Middle frontal gyrus (tissue), 1 donor: Measurements from ENCODE around the gene HSPBAP1.
"Not testable (repeated sequence)": the region's sequence is repeated elsewhere in the genome, so short reads cannot be mapped to it uniquely, and the experiment has no call there.

Source experiments
- DNase-seq: peaks from one replicate; pipeline ENCODE4 v3.0.0-alpha.2; 2015; ENCODE audit warnings: low spot score; ENCODE audit errors: extremely low spot score

HSPBAP1 gene

DNA sequence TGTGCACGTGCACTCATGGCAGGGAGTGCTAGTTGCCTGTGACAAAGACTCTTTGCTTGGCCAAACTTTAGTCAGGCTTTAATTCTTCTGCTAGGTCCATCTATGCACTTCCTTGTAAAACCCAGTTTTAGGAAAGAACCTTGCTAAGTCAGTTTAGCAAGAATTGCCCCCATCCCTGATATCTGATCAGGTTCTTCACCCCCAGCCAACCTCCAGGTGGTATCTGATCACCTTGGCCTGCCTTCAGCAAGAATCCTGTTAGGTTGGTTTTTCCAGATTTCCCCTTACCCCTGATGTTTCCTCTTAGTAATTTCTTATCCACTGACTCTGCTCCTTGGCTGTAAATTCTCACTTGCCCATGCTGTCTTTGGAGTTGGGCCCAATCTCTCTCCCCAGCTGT, 8.4 kb downstream of the HSPBAP1 start:
- DNase-seq = no peak

DNA sequence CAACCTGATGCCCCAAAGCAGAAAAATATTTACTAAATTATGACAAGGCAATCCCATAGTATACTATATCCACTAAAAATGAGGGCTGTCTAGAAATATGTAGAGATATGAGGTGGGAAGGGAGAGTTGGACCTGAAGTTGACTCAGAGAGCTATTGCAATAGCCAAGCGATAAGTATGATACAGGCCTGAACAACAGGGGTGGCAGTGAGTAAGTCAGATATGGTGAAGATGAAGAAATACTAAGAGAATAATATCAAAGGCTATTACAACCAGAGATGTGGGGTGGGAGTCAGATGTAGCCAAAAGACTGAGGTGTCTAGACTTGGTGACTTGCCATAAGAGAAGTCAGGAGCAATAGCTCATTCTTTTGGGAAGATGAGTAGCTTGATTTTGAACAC, 9.2 kb downstream of the HSPBAP1 start:
- DNase-seq = no peak

DNA sequence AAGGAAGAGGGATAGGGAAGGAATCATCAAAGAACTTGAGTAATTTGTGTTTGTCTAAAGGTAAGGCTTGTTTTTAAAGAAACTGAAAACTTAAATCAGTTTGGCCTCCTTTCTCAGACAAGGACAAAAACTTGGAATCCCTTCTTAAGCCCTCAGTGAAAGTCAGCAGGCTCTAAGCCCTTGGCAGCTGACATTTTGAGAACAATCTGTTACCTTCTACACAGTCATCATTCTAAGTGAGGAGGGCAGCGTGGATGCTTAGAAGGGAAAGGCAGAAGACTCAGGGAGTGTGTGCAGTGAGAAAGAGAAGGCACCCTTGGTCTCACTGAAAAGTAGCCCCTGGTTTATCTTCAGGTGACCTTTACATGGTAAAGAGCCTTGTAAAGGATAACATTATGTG, 10.8 kb downstream of the HSPBAP1 start:
- no peak for DNase-seq

DNA sequence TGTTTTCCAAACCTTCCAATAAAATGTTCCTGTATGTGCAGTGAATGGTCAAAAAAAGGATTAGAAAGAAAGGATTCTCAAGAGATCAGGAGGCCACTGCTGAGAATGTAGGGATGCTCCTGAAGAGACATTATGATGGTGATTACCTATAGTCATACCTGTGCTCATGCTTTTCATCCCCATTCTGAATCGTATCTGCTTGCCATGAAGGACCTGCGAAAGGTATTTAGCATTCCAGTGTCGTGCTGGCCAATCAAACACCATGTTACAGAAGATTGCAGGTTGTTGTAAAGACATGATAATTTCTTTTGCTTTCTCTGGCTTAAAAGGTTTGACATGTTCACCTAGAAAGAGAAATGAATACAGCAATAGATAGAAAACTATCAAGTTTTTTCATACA, 16.1 kb downstream of the HSPBAP1 start:
- no peak for DNase-seq

DNA sequence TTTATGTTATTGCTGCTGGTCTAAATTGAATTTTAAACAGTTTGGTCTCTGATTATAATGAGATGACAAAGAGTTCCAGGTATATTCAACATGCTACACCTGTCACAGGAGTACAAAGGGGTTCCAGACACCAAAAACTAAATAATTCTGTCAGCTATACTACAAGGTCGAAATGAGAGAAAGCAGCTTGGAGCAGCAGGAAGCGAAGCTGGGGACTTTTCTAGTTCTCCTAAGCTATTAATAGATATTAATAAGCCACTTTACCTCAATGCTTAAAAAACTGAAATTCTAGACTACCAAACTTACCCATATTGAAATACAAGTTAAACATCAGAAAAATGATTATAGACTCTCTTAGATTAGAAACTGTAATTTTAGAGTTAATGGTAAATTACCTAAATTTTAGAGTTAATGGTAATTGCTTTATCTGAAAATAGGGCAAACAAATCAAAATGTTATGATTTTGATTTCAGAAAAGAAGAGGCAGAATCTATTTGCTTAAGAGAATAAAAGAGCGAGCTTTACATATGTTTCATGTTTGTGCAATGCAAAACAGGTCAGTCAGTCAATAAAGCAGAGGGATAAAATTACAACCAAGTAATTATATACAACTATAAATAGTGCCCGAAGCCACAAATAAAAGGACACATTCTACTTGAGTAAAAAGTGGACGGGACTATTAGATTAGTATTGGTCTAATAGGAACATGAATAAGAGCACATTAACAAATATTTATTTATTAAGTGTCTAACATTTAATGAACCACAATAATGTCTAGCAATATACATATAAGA, 16.8 kb downstream of the HSPBAP1 start:
- DNase-seq = no peak

DNA sequence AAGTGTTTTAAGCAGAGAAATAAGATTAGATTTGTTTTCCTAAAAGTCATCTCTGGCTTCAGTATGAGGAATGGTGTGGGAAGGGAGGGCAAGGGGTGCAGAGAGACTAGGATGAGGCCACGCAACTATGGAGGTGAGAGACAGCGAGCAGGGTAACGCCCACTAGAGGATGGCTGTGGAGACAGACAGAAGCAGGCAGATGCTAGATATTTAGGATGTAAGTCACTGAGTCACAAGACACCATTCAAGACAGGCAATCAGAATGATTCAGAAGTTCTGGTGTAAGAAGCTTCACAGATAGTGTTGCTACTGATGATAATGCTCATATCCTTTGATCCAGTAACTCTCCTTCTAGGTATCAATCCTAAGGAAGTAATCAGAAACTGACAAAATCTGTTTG, 19.1 kb downstream of the HSPBAP1 start:
- DNase-seq = no peak

DNA sequence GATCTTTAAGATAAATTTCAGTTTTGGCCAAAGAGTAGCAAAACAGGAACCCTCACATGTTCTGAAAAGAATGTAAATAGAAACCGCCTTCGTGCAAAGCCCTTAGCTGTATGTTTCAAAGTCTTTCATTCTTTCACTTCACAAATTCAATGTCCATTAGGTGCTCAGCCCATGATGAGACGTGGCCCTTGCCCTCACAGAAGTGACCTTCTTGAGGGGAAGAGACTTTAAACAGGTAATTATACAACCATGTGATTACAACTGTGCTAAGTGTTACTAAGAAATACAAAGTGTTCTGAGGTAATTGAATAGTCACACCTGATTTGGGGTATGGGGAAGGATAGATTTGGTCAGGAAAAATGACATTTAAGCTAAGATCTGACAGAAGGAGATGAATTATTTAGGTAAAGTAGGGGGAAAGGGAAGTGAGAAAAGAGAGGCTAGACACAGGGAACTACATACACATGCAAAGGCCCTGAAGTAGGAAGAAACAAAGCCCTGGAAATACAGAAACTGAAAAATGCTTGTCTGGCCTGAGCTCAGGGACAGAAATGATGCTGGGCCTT, 19.6 kb downstream of the HSPBAP1 start:
- no peak for DNase-seq

DNA sequence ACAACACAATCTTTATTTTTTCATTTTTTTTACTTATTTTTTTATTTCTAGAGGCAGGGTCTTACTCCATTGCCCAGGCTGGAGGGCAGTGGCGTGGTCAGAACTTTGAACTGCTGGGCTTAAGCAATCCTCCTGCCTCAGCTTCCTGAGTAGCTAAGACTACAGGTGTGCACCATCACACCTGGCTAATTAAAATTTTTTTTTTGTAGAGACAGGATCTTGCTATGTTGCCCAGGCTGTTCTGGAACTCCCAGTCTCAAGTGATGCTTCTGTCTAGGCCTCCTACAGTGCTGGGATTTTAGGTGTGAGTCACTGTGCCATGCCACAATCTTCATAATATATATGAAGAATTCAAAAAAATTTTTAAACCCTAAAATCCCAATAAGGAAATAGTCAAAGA, 20.8 kb downstream of the HSPBAP1 start:
- no peak for DNase-seq

DNA sequence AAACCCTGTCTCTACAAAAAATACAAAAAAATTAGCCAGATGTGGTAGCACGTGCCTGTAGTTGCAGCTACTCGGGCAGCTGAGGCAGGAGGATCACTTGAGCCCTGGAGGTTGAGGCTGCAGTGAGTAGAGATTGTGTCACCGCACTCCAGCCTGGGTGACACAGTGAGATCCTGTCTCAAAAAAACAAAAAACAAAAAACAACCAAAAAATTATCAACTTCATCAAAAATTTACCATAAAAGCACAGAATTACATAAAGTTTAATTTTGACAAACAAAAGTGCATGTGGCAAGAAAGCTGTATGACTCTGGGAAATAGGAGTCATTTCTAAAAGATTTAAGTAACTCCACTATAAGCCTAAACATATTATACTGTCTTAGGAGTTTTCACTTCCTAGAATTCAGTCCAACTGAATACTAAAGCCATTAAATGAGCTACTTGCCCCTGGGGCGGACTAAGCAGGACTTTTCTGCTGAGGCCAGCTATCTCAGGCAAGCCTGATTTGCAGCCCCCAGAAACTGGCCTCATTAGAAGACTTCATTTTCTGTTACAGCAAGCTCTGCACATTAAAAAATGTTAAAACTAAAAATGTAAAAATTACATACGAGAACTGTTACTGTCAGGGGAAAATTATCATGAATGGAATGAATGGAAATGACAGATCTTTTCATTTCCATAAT, 23.0 kb downstream of the HSPBAP1 start:
- no peak for DNase-seq

DNA sequence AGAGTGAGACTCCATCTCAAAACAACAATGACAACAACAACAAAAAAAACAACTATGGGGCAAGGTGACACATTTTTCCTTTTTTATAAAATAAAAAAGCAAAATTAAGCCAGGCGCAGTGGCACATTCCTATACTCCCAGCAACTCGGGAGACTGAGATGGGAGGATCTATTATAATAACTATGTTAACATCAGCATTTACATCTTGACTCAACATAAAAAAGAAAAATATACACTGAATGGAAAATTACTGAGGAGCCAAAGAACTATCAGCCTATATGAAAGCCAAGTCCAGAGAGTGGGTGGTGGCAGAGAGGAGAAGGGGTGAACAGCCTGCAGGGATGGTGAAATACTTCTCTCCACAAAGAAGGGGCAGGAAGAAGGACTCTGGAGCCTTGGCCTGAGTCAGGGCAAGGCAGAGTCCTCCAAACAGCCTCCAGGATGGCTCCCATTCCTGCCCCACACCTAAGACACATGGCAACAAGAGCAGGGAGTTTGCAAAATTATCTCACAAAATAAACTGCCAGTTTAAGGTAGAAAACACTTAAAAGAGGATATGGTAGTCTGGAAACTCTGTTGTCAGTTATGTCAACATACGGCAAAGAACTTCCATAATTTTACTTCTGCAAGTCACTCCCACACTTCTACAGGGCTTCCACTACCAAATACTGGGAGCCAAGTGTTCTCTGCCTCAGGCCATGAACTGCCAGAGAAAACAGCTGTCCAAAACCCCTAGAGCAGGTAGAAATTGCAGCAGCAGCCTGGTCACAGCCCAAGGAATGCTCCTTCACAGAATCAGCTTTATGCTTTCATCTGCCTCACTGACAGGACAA, 25.9 kb downstream of the HSPBAP1 start:
- DNase-seq = no peak

DNA sequence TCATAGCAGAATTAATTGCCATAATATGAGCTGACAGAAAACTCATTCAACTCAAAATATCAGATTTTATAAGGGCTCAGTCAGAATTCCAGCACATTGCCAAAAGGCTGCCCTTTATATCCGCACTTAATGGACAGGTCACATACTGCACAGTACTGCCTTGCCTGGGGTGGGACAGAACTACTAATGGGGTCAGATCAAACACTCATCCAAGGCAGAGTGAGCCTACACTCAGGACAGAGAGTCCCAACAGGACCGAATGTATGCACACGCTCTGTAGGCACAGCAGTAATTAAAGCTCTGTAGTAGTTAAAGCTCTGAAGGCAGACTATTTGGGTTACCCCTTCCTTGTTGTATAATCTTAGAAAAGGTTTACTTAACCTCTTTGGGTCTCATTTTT, 27.2 kb downstream of the HSPBAP1 start:
- no peak for DNase-seq

DNA sequence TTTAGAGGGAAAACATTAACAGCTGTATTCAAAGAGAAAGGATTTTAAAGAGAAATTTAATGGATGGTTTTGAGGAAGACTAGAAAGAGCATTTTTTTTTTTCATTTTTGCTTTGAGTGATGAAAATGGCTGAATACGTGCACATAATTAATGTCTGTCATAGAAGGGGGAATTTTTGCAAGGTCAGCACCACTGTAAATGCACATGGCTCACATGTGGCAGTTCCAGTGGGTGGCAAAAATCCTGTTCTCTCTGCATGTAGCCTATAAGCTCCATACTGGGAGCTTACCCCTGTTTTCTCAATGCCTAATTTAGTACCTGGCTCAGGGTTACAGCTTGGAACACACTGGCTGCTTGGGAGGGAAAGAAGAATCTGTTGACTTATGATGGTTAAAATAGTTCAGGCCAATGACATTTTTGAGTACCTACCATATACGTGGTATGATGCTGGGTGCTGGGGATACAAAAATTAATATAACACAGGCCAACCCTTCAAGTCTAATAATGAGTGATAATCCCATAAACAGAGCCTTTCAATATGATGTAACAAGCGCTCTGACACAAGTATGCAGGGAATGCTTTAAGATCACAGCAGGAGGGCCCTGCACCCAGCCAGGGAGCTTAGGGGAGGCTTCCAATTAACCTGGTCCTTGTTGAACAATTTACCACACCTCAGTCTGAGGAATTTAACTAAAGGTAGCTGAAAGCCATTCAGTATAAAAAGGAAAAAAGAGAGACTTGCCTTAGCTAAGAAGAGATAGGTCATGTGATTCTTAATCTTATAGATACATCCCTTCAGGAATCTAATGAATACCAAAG, 33.0 kb downstream of the HSPBAP1 start:
- no peak for DNase-seq

DNA sequence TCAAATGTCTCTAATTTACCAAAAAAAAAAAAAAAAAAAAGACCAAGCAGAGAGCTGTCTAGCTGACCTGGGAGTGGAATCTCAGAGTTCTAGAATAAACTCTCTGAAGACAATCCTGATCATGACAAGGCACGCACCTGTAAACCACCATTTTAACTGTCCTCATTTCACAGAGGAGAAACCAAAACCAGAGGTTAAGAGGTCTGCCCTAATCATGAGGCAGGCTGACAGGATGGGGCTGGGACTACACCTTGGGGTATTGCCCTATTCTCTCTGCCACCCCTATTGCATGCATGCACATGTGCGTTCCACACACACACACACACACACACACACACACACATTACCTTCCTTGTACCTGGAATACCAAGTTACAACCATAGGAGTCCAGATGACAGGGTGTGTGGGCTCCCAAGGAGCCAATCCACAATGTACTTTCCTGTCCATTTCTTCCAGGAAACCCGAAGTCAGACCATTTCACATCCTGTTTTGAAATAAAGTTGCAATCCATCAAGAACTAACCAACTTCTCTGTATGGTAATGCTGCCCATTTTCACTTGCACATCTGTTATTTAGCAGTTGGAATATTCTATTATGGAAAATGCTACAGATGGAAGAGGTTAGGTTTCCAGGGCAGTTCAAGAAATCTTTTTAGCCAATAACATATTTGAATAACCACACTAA, 34.6 kb downstream of the HSPBAP1 start:
- DNase-seq = no peak

DNA sequence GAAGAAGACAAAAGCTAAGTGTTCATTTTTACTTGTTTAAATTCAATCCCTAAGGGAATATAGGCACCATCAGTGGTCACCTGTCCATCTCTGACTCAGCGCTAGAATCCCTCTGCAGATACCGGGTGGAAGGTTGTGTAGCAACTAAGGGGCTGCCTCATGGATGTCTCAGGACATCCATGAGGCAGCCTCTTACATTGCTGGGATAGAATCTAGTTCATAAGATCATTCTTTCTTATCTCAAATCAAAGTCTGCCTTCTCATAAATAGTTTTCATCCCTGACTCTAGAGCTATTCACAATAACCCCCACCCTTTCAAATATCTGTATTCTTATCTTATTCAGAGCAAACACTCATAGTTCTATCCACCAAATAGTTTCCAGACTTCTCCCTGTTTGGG, 38.1 kb downstream of the HSPBAP1 start:
- no peak for DNase-seq

DNA sequence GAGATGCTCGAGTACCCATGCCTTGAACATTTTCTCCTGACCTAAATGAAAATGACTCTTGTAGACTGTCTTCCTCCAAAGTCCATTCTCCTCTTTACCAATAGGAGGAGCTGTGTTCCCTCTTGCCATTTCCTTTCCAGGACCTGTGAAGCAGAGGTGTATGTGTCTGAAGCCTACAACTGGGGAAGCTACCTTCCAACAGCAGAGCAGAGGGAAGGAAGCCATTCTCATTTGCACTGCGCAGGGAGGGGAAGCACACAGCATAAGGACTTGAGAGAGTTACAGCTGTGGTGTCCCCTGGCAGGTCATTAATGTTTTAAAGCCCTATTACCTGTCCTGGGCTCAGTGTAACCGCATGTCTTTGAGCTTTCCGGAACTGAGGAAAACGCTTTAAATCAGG, 38.7 kb downstream of the HSPBAP1 start:
- DNase-seq = no peak

DNA sequence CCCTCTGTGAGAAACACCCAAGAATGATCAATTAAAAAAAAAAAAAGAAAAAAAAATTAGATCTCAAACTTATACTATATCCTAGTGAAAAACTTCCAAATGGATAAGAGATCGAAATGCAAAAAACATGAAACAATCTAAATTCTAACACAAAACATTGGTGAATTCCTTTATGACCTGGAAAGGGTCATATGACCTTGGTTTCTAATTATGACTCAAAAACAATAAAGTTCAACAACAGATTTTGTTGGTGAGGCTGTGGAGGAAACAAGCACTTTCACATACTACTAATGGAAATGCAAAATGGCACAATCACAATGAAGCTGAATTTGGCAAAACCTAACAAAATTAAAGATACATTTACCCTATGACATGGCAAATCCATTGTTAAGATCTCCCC, 45.3 kb downstream of the HSPBAP1 start:
- DNase-seq = no peak

DNA sequence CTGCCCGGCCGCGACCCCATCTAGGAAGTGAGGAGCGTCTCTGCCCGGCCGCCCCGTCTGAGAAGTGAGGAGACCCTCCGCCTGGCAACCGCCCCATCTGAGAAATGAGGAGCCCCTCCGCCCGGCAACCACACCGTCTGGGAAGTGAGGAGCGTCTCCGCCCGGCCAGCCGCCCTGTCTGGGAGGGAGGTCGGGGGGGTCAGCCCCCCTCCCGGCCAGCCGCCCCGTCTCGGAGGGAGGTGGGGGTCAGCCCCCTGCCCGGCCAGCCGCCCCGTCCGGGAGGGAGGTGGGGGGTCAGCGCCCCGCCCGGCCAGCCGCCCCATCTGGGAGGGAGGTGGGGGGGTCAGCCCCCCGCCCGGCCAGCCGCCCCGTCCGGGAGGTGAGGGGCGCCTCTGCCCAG, 46.3 kb downstream of the HSPBAP1 start:
- DNase-seq = not testable (repeated sequence)

DNA sequence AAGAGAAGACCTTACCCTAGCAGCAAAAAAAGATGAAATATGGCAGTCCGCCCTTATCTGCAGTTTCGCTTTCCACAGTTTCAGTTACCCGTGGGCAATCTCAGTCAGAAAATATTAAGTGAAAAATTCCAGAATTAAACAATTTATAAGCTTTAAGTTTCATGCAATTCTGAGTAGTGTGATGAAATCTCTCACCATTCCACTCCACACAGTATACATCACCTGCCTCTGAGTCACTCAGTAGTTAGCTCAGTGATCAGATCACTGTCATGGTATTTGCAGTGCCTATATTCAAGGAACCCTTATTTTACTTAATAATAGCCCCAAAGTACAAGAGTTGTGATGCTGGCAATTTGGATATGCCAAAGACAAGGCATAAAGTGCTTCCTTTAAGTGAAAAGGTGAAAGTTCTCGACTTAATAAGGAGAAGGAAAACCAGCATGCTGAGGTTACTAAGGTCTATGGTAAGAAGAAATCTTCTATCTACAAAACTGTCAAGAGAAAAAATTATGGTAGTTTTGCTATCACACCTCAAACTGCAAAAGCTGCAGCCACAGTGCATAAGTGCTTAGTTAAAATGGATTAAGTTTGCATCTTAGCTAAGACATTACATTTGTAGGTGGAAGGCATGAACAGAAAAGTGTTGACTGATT, 48.1 kb downstream of the HSPBAP1 start:
- DNase-seq = no peak

DNA sequence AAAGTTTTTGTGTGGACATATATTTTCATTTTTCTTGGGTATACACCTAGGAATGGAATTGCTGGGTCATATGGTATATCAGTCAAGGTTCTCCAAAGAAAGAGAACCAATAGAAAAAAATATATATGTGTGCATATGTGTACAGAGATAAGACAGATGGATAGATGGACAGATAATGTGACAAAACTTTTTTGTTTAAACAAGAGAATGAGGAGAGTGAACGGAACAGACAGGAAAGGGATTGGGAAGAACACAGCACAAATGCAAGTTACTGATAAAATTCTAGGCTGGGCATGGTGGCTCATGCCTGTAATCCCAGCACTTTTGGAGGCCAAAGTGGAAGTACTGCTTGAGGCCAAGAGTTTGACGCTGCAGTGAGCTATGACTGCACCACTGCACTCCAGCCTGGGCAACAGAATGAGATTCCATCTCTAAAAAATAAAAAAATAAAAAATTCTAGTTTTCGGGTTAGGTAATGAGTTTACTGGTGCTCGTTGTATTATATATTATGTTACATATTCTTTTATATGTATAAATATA, 50.0 kb downstream of the HSPBAP1 start:
- no peak for DNase-seq

DNA sequence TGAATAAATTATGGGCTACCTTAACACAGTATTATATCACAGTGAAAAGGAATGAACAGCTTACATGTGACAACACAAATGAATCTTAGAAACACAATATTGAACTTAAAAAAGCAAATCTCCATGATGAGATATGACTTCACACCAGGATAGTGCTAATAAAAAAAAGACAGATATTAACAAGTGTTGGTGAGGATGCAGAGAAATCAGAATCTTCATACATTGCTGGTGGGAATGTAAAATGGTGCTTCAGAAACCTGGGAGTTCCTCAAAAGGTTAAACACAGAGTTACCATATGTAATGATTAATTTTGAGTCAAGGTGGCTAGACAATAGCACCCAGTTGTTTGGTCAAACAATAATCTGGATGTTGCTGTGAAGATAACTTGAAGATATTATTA, 51.4 kb downstream of the HSPBAP1 start:
- no peak for DNase-seq
